Ecto neural progenitor cell (in vitro differentiated cells): ENCODE results near the gene LIMS3.
"Not testable (repeated sequence)": the region's sequence is repeated elsewhere in the genome, so short reads cannot be mapped to it uniquely, and the experiment has no call there.

Source experiments
- DNase-seq: peaks from one replicate; pipeline ENCODE4 v3.0.0-alpha.2; 2018; ENCODE audit warnings: low spot score

The LIMS3 gene

GRCh38 chr2:109927803-109928202 is 29.3 kb downstream of the LIMS3 start:
- not testable (repeated sequence) for DNase-seq

- DNase-seq = not testable (repeated sequence)
Observed at GRCh38 chr2:109929222-109929621, 30.7 kb downstream of the LIMS3 start.

GRCh38 chr2:109936534-109936933 is 38.0 kb downstream of the LIMS3 start:
- DNase-seq = not testable (repeated sequence)

- not testable (repeated sequence) for DNase-seq
Observed at GRCh38 chr2:109945362-109945761, 46.9 kb downstream of the LIMS3 start.

GRCh38 chr2:109947262-109947958 is 48.9 kb downstream of the LIMS3 start:
- not testable (repeated sequence) for DNase-seq

- DNase-seq = not testable (repeated sequence)
Observed at GRCh38 chr2:109947959-109948520, 49.6 kb downstream of the LIMS3 start.

- DNase-seq = not testable (repeated sequence)
Observed at GRCh38 chr2:109950146-109950843, 51.8 kb downstream of the LIMS3 start.

- not testable (repeated sequence) for DNase-seq
Observed at GRCh38 chr2:109963942-109964341, 65.5 kb downstream of the LIMS3 start.

GRCh38 chr2:109965482-109965881 is 67.0 kb downstream of the LIMS3 start:
- not testable (repeated sequence) for DNase-seq

GRCh38 chr2:109966107-109966736 is 67.7 kb downstream of the LIMS3 start:
- DNase-seq = not testable (repeated sequence)

- not testable (repeated sequence) for DNase-seq
Observed at GRCh38 chr2:109966858-109967257, 68.4 kb downstream of the LIMS3 start.

GRCh38 chr2:109969864-109970263 is 71.4 kb downstream of the LIMS3 start:
- not testable (repeated sequence) for DNase-seq

- not testable (repeated sequence) for DNase-seq
Observed at GRCh38 chr2:109971710-109972109, 73.2 kb downstream of the LIMS3 start.
